GM12872 (cell line): ENCODE measurements around the gene SMIM20.

ENCODE experiments used
- TF ChIP-seq, protein P1 (sequence below): IDR thresholded peaks from 3 replicates; pipeline ENCODE4 v1.5.1; 2011; ENCODE audit warnings: low read depth, mild to moderate bottlenecking, low read length, moderate library complexity; ENCODE audit not compliant: insufficient read depth

SMIM20 gene

GRCh38 chr4:25883565-25883964 is 30.5 kb upstream of the SMIM20 start:
- TF ChIP-seq, protein P1, sequence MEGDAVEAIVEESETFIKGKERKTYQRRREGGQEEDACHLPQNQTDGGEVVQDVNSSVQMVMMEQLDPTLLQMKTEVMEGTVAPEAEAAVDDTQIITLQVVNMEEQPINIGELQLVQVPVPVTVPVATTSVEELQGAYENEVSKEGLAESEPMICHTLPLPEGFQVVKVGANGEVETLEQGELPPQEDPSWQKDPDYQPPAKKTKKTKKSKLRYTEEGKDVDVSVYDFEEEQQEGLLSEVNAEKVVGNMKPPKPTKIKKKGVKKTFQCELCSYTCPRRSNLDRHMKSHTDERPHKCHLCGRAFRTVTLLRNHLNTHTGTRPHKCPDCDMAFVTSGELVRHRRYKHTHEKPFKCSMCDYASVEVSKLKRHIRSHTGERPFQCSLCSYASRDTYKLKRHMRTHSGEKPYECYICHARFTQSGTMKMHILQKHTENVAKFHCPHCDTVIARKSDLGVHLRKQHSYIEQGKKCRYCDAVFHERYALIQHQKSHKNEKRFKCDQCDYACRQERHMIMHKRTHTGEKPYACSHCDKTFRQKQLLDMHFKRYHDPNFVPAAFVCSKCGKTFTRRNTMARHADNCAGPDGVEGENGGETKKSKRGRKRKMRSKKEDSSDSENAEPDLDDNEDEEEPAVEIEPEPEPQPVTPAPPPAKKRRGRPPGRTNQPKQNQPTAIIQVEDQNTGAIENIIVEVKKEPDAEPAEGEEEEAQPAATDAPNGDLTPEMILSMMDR: no peak

DNA sequence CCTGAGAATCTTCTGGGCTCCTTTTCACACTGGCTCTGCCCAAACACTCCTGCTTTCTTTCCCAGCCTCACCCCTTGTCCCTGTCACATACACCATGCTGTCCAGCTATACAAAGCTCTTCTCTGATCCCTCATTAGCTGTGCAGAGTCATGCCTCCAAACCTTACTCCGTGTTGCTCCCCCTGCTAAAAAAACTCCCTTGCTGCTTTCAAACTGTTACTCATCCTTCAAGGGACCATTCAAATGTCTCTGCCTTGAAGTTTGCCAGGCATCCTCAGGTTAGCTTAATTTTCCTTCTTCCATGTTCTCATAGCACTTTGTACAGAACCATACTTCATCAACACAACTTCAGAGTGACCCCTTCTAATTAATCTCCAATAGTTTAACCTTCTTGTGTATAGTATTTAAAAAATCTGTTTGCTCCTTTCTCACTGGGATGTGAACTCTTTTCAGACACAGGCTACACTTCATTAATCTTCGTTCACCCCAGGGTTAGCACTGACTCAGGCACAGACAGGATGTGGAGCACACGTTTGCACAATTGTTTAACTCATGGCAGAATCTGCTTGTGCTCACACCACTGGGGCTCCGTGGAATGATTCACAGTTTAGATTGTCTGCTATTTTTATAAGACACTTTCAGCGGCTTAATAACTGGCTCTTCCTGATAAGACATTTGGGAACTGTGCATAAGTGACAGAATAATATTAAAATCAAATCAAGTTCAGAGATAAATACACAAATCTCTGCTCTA is 29.8 kb upstream of the SMIM20 start:
- TF ChIP-seq, protein P1: no peak

DNA sequence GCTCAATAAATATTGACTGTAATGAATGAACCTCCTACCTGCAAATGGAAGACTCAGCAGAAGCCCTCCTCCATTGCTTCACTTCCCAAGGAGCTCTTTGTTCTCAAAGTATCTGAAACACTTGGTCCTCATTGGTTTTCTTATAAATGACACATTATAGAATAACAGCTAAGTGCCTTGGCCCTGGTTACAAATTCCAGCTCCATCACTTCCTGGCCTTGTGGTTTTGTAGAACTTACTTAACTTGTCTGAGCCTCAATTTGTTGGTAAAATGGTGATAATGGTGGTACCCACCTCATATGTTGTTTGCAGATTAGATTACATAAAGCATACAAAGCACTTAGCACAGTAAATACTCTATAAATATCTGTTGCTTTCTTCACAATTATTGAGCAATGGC is 25.2 kb upstream of the SMIM20 start:
- TF ChIP-seq, protein P1: no peak

DNA sequence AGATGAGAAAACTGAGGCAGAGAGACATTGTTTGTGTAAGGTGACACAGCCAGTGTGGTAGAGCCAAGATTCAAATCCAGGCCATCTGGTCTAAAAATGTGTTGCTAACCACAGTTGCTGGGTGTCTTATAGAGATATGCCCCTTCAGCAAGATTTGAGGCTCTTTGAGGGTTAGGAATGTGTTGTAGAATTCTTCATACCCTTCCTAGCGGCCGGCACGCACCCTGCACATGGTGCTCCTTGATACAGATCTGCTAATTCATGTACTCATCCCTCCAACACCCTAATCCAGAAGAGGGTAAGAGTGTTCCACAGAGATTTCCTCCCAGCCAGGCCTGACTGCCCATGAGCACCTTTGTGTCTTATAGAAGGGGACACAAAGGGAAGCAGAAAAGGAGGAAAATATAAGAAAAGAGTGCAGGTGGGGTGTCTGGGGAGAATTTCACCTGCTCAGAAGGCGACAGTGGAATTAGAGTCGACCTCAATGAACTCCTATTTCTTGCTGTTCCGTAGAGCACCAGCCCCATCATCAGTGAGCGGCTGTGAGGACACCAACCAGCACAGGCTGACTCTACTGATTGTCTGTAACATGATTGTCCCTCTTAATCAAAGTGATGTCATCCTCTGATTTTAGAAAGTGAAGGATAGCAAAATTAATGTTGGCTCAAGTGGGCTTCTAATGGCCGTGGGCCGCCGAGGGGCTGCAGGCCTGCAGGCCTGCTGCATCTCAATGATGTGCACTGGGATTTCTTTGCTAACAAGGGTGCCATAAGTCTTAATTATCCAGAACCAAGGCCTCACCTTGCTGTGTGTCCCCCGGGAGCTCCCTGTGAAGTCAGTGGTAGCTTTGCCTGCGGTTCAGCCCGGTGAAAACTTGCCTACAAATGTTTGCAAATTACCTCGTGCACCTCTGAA is 24.2 kb upstream of the SMIM20 start:
- TF ChIP-seq, protein P1: no peak

- TF ChIP-seq, protein P1: no peak
These were observed 23.2 kb upstream of the SMIM20 start for GRCh38 chr4:25890571-25891485.

DNA sequence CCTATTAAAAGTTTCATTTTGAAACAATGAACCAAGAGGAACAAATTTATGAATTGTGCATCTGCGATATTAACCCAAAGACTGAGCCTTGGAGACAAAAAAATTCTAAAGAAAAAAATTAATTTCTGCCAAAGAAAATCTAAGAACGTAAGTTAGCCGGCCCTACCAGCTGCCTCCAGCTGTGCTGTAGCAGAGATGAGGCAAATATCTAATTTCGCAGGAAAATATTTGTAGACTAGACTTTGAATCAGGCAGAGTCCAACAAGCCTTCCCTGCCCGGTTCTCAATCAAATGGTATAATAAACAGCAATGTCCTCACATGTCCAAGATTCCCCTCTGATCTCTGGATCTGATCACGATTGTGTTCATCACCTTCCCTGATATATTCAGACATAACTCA is 21.2 kb upstream of the SMIM20 start:
- TF ChIP-seq, protein P1: no peak
